ENCODE data around the gene SAFB.

GRCh38 chr19:5621311-5621944 lies 1.5 kb upstream of the SAFB start:
- TF ChIP-seq EZH2 (IDR thresholded peaks at IDR 0.05) (no peak), POLR2AphosphoS5 (IDR thresholded peaks at IDR 0.05; ENCODE audit: borderline replicate concordance, low read depth, low read length) (no peak), FOXP2 (optimal IDR thresholded peaks at IDR 0.05; ENCODE audit: control extremely low read depth, extremely low read length, insufficient read depth) (no peak)
